GM10248 (cell line): ENCODE data around the gene RMDN3.

Experiments used
- CTCF ChIA-PET: fragments of 300-600 bp; sonication (Branson Sonifier 250); formaldehyde crosslinking; extraction: SDS; loops from one replicate; lab custom pipeline; 2021; ENCODE audit warnings: antibody characterized with exemption; lab: Yijun Ruan, JAX
- POLR2A ChIA-PET: fragments of 350-650 bp; sonication (Branson Sonifier 250); formaldehyde crosslinking; extraction: SDS; loops from one replicate; lab custom pipeline; 2020; ENCODE audit warnings: antibody characterized with exemption; lab: Yijun Ruan, JAX
- DNase-seq: peaks from one replicate; pipeline ENCODE4 v3.0.0; 2012; ENCODE audit errors: extremely low spot score
- CTCF ChIP-seq: IDR thresholded peaks from 2 replicates; pipeline ENCODE4 v1.5.1; 2012; ENCODE audit warnings: mild to moderate bottlenecking, low read depth; ENCODE audit errors: extremely low read depth, missing control alignments, control extremely low read depth

The RMDN3 gene

GRCh38 chr15:40775007-40775406 lies 20.0 kb upstream of the RMDN3 start:
- DNase-seq, result no peak
- POLR2A ChIA-PET, result no interaction called here
- CTCF ChIA-PET, result interaction anchor here (1.6 kb wide), 1 partner anchor 83 kb away, joined by 4 read pairs; no protein-coding TSS in a partner anchor
- TF ChIP-seq CTCF, result no peak

GRCh38 chr15:40773902-40774301 lies 18.8 kb upstream of the RMDN3 start:
- no peak for TF ChIP-seq CTCF
- ChIA-PET CTCF (interaction anchor here (1.1 to 3.1 kb wide), 3 partner anchors 8 to 120 kb away, joined by 4 to 20 read pairs (median 4); partner anchors contain the start of genes GCHFR and VPS18), POLR2A (no interaction called here)
- no peak for DNase-seq

- ChIA-PET CTCF (interaction anchor here (1.1 to 3.1 kb wide), 4 partner anchors 9 to 121 kb away, joined by 3 to 20 read pairs (median 4); partner anchors contain the start of genes DNAJC17, GCHFR, VPS18 and ZFYVE19), POLR2A (no interaction called here)
- no peak for DNase-seq
- TF ChIP-seq CTCF, result no peak
Observed at GRCh38 chr15:40773496-40773895, 18.4 kb upstream of the RMDN3 start.

- ChIA-PET CTCF (interaction anchor here (1.3 to 3.1 kb wide), 2 partner anchors 10 to 35 kb away, joined by 3 to 20 read pairs; partner anchors contain the start of genes DNAJC17 and ZFYVE19), POLR2A (no interaction called here)
- DNase-seq, result no peak
- no peak for TF ChIP-seq CTCF
Observed at GRCh38 chr15:40772014-40772413, 17.0 kb upstream of the RMDN3 start.

GRCh38 chr15:40771242-40771641 lies 16.2 kb upstream of the RMDN3 start:
- CTCF ChIA-PET, result interaction anchor here (1.0 to 5.7 kb wide), 4 partner anchors 11 to 241 kb away, joined by 3 to 45 read pairs (median 12); no protein-coding TSS in a partner anchor

GRCh38 chr15:40770147-40770721 lies 15.2 kb upstream of the RMDN3 start:
- peak; percentile 48 for DNase-seq
- ChIA-PET CTCF (interaction anchor here (1.0 to 5.7 kb wide), 5 partner anchors 11 to 240 kb away, joined by 3 to 45 read pairs (median 3); no protein-coding TSS in a partner anchor), POLR2A (interaction anchor here (1.0 kb wide), 1 partner anchor 75 kb away, joined by 3 read pairs; the partner anchor contains the start of gene RAD51)
- no peak for TF ChIP-seq CTCF

More at GRCh38 chr15:40771242-40771641, 16.2 kb upstream of the RMDN3 start:
- no peak for DNase-seq
- TF ChIP-seq CTCF, result no peak
- POLR2A ChIA-PET, result no interaction called here
